Stomach (tissue), 19 donors: ENCODE data around the gene ERF. TPM values are rescaled to one million over a fixed set of nuclear protein-coding genes. Genes with fewer than 3 reads are reported as not detected.

Experiments
- DNase-seq, 2 donors: peaks; one replicate each; pipeline versions ENCODE4 v3.0.0 to v3.0.0-alpha.2; 2013 to 2019
- H3K27ac ChIP-seq, 5 donors: fragments of 200-600 bp in 4 of 5; sonication (generic) in 4 of 5; one replicate each; pipeline ENCODE4 v1.5.1; 2013 to 2019; ENCODE audit warnings: mild to moderate bottlenecking in 1 of 5, moderate library complexity in 1 of 5
- H3K27me3 ChIP-seq, 3 donors: fragments of 200-600 bp; sonication (generic); one replicate each; pipeline ENCODE4 v1.5.1; 2017 to 2019; ENCODE audit warnings: mixed run types in 1 of 3
- H3K36me3 ChIP-seq, 4 donors: fragments of 200-600 bp; sonication (generic); 1 replicate in 3 of 4; 2 replicates in 1 of 4; pipeline ENCODE4 v1.5.1; 2016 to 2019
- H3K4me1 ChIP-seq, 4 donors: fragments of 200-600 bp; sonication (generic); one replicate each; pipeline ENCODE4 v1.5.1; 2016 to 2019
- H3K4me3 ChIP-seq, 4 donors: fragments of 200-600 bp; sonication (generic) in 3 of 4; one replicate each; pipeline ENCODE4 v1.5.1; 2016 to 2019; ENCODE audit warnings: mild to moderate bottlenecking in 1 of 4
- H3K9me3 ChIP-seq, 4 donors: fragments of 200-600 bp; sonication (generic); one replicate each; pipeline ENCODE4 v1.5.1; 2016 to 2019
- EP300 ChIP-seq: sonication (generic); formaldehyde crosslinking; IDR thresholded peaks from one replicate; pipeline ENCODE4 v1.6.1; 2017; ENCODE audit warnings: antibody characterized with exemption
- POLR2A ChIP-seq, 4 donors: fragments of 450-650 bp; IDR thresholded peaks; one replicate each; pipeline ENCODE4 v1.6.1; 2016; ENCODE audit warnings: antibody characterized with exemption in 4 of 4, control low read depth in 2 of 4, mild to moderate bottlenecking in 1 of 4, moderate library complexity in 1 of 4
- POLR2AphosphoS5 ChIP-seq, 3 donors: sonication (generic); formaldehyde crosslinking; IDR thresholded peaks; one replicate each; pipeline ENCODE4 v1.6.1; 2016; ENCODE audit warnings: antibody characterized with exemption in 3 of 3
- WGBS, 5 donors: extraction: QIAGEN DNeasy Blood & Tissue Kit in 3 of 5; methylation state at CpG; one replicate each; pipeline versions ENCODE4 v1.1.5 to v1.1.7; 2013 to 2018; 5-methylcytosine and 5-hydroxymethylcytosine counted together
- intact Hi-C: fragments of 100-400 bp; cut with DNase I; formaldehyde crosslinking; loops from one replicate; pipeline ENCODE4 v1.15.1; 2023; ENCODE audit warnings: low total_unique reads
- long read RNA-seq, 10 donors: transcript quantifications; one replicate each; lab custom pipeline, GENCODE V29; 2026
- polyA plus RNA-seq, 3 donors: library from polyadenylated mRNA; stranded (reverse); fragments of 200-250 nt; gene quantifications; one replicate each; pipeline ENCODE4 v1.2.3, GENCODE V29; 2013
- total RNA-seq, 5 donors: library from RNA; depleted of rRNA; stranded (reverse); fragments of >200 nt; gene quantifications; one replicate each; pipeline versions ENCODE4 v1.1.0 to v1.2.3, GENCODE V29; 2014 to 2016
- TF ChIP-seq, protein P1 (sequence below), 7 experiments: fragments of 450-650 bp in 4 of 7; fragments of 200-600 bp in 3 of 7; sonication (generic) in 3 of 7; IDR thresholded peaks; one replicate each; pipeline ENCODE4 v1.5.1; 2016 to 2019; ENCODE audit warnings: antibody characterized with exemption in 7 of 7, control low read depth in 2 of 7, mild to moderate bottlenecking in 1 of 7
- donor health status: healthy with polysubstance abuse.
- donor health status: Bipolar disorder and iron deficiency.
- donor health status: healthy.

Gene ERF
- total RNA-seq, result 100 to 1,000 TPM in 1 of 5 donors, 10 to 100 TPM in 4; 11.6 to 118 (median 40.6) TPM
- 10 to 100 TPM; 12.9 to 36.5 (median 16.3) TPM for polyA plus RNA-seq
- long read RNA-seq, donor 1, transcript ERF-201 (4 exons, 2,698 nt), result major isoform, 12 of 22 reads
- long read RNA-seq, donor 1, partial matches to known transcripts, result 7 of 22 reads
- long read RNA-seq, donor 1, other reads (novel, unspliced or antisense), result 0 of 22 reads
- long read RNA-seq, donor 2, transcript ERF-201 (4 exons, 2,698 nt), result major isoform, 15 of 16 reads
- long read RNA-seq, donor 2, partial matches to known transcripts, result 0 of 16 reads
- long read RNA-seq, donor 2, other reads (novel, unspliced or antisense), result 0 of 16 reads
- long read RNA-seq, donor 3, transcript ERF-201 (4 exons, 2,698 nt), result major isoform, 9 of 9 reads
- long read RNA-seq, donor 3, partial matches to known transcripts, result 0 of 9 reads
- long read RNA-seq, donor 3, other reads (novel, unspliced or antisense), result 0 of 9 reads
- long read RNA-seq, donor 4, result 0 reads
- long read RNA-seq, donor 5, transcript ERF-201 (4 exons, 2,698 nt), result major isoform, 13 of 14 reads
- long read RNA-seq, donor 5, partial matches to known transcripts, result 0 of 14 reads
- long read RNA-seq, donor 5, other reads (novel, unspliced or antisense), result 0 of 14 reads
- long read RNA-seq, donor 6, transcript ERF-201 (4 exons, 2,698 nt), result major isoform, 20 of 24 reads
- long read RNA-seq, donor 6, partial matches to known transcripts, result 0 of 24 reads
- long read RNA-seq, donor 6, other reads (novel, unspliced or antisense), result 0 of 24 reads
- long read RNA-seq, donor 7, transcript ERF-201 (4 exons, 2,698 nt), result major isoform, 14 of 14 reads
- long read RNA-seq, donor 7, partial matches to known transcripts, result 0 of 14 reads
- long read RNA-seq, donor 7, other reads (novel, unspliced or antisense), result 0 of 14 reads
- long read RNA-seq, donor 8, transcript ERF-201 (4 exons, 2,698 nt), result major isoform, 5 of 6 reads
- long read RNA-seq, donor 8, partial matches to known transcripts, result 0 of 6 reads
- long read RNA-seq, donor 8, other reads (novel, unspliced or antisense), result 0 of 6 reads
- long read RNA-seq, donor 9, transcript ERF-201 (4 exons, 2,698 nt), result major isoform, 10 of 11 reads
- long read RNA-seq, donor 9, partial matches to known transcripts, result 0 of 11 reads
- long read RNA-seq, donor 9, other reads (novel, unspliced or antisense), result 0 of 11 reads
- long read RNA-seq, donor 10, transcript ERF-201 (4 exons, 2,698 nt), result major isoform, 6 of 7 reads
- long read RNA-seq, donor 10, partial matches to known transcripts, result 0 of 7 reads
- long read RNA-seq, donor 10, other reads (novel, unspliced or antisense), result 0 of 7 reads

DNA sequence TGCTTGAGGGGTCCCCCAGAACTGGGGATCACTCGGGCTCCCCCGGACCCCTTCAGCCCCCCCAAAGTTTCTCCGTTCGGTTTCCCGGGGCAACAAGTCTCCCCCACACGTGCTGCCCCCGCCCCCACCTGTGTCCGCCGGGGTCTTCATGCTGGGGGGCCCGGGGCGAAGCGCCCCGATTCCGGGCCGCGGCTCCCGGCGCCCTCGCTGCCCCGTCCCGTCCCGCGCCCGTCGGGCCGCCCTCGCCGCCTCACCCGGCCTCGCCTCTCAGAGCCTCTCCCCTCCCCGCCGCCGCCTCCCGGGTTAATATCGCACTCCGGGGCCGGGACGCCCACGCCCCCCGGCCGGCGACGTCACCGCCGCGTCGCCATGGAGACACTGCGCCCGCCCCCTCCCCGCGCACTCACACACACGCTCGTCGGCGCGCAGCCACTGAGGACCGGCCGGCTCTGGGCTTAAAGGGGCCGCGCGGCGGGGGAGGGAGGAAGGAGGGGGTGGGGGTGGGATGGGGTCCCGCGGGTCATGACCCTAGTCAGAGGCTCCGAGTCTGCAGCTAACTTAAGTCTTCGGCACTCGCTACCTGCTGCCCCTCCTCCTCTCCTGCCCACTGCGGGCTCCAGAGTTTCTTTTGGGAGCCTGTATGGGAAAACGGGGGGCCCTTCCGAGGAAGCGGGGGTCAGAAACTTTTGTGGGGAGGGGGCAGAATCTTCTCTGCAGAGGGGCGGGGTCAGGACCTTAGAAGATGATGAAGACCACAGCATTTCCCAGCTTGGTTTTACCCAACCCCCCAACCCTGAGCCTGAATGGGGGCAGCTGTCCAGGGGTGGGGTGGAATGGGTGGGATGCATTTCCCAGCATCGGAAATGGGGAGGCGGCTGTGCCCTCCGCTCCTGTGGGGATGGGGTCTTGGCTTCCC is at the start of gene ERF:
TSS of gene ERF (minus strand) at position 279 of the 916 bp plus-strand sequence. CDS start at position 150, 129 bp downstream.
- peak; percentile 96 to 98 for DNase-seq
- H3K4me1 ChIP-seq, result peaks cover 30 to 55% (median 46%) of the 10 kb centered on the region in 4 donors
- no peak for TF ChIP-seq EP300
- peak; percentile 98 to 99 (median 99) for TF ChIP-seq POLR2AphosphoS5 (IDR thresholded peaks at IDR 0.05)
- TF ChIP-seq POLR2A (IDR thresholded peaks at IDR 0.05), result peak in 1 of 4 donors; percentile 64
- H3K9me3 ChIP-seq, result no peaks in the 10 kb centered on the region
- H3K27ac ChIP-seq, result peak within 1 kb of the TSS; percentile 99 to 100 (median 99)
- WGBS, 5 donors, result 0 to 5% (median 1%) methylated on average over 11 to 75 of the region's 75 CpGs
- peak within 1 kb of the TSS; percentile 91 to 97 (median 92) for H3K4me3 ChIP-seq
- peaks cover 0 to 3% (median 2%) of the 10 kb centered on the region in 4 donors for H3K36me3 ChIP-seq
- no peaks in the 10 kb centered on the region for H3K27me3 ChIP-seq
- intact Hi-C loops, result no loop called here

DNA sequence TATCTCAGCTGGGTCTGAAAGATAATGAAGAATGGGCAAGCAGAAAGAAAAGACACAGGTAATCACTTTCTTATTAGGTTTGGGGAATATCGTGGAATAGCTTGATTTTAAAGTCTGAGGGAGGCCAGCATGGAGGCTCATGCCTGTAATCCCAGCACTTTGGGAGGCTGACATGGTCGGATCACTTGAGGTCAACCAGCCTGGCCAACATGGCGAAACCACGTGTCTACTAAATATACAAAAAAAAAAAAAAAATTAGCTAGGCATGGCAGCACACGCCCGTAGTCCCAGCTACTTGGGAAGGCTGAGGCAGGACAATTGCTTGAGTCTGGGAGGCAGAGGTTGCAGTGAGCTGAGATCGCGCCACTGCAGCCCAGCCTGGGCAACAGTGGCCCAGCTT is 48.9 kb upstream of the ERF start:
- Histone ChIP-seq H3K36me3 (no peaks in the 10 kb centered on the region), H3K27ac (no peak overlapping the region), H3K4me3 (no peak overlapping the region), H3K27me3 (no peaks in the 10 kb centered on the region), H3K4me1 (peaks cover 10 to 30% (median 20%) of the 10 kb centered on the region in 4 donors), H3K9me3 (no peaks in the 10 kb centered on the region)
- TF ChIP-seq POLR2AphosphoS5 (IDR thresholded peaks at IDR 0.05) (no peak), EP300 (no peak), POLR2A (IDR thresholded peaks at IDR 0.05) (no peak)
- TF ChIP-seq, protein P1, sequence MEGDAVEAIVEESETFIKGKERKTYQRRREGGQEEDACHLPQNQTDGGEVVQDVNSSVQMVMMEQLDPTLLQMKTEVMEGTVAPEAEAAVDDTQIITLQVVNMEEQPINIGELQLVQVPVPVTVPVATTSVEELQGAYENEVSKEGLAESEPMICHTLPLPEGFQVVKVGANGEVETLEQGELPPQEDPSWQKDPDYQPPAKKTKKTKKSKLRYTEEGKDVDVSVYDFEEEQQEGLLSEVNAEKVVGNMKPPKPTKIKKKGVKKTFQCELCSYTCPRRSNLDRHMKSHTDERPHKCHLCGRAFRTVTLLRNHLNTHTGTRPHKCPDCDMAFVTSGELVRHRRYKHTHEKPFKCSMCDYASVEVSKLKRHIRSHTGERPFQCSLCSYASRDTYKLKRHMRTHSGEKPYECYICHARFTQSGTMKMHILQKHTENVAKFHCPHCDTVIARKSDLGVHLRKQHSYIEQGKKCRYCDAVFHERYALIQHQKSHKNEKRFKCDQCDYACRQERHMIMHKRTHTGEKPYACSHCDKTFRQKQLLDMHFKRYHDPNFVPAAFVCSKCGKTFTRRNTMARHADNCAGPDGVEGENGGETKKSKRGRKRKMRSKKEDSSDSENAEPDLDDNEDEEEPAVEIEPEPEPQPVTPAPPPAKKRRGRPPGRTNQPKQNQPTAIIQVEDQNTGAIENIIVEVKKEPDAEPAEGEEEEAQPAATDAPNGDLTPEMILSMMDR (IDR thresholded peaks at IDR 0.05), result no peak
- intact Hi-C loops, result no loop called here
- no peak for DNase-seq
- WGBS, 5 donors, result 57 to 79% (median 70%) methylated on average over 8 of the region's 8 CpGs

DNA sequence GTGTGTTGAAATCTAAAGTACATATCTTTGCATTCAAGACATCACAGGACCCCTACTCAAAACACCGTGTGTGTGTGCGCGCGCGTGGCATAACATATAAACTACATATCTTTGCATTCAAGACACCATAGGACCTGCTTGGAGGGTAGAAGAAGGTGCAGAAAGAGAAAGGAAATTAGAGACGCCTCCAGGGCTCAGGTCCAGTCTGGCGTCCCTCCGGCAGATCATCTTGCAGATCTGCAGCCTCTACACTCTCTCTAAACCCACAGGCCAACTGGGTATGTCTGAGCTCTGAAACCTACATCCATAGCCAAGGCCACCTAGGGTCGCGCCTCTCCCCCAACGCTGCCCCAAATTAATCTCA is 48.2 kb upstream of the ERF start:
- TF ChIP-seq POLR2AphosphoS5 (IDR thresholded peaks at IDR 0.05), result no peak
- no peak for TF ChIP-seq POLR2A (IDR thresholded peaks at IDR 0.05)
- TF ChIP-seq EP300, result no peak
- TF ChIP-seq, protein P1 (IDR thresholded peaks at IDR 0.05), result no peak
- no peak for DNase-seq
- Histone ChIP-seq H3K4me1 (peaks cover 10 to 33% (median 20%) of the 10 kb centered on the region in 4 donors), H3K27ac (peak overlapping the region in 3 of 5 donors; percentile 10 to 78 (median 72)), H3K27me3 (no peaks in the 10 kb centered on the region), H3K4me3 (peak overlapping the region; percentile 57 to 75 (median 62)), H3K9me3 (no peaks in the 10 kb centered on the region), H3K36me3 (no peaks in the 10 kb centered on the region)
- intact Hi-C loops, result no loop called here
- 68 to 79% (median 73%) methylated on average over 11 of the region's 11 CpGs for WGBS, 5 donors
